Measurements from ENCODE around the gene RAPSN.

- TF ChIP-seq, protein P1, sequence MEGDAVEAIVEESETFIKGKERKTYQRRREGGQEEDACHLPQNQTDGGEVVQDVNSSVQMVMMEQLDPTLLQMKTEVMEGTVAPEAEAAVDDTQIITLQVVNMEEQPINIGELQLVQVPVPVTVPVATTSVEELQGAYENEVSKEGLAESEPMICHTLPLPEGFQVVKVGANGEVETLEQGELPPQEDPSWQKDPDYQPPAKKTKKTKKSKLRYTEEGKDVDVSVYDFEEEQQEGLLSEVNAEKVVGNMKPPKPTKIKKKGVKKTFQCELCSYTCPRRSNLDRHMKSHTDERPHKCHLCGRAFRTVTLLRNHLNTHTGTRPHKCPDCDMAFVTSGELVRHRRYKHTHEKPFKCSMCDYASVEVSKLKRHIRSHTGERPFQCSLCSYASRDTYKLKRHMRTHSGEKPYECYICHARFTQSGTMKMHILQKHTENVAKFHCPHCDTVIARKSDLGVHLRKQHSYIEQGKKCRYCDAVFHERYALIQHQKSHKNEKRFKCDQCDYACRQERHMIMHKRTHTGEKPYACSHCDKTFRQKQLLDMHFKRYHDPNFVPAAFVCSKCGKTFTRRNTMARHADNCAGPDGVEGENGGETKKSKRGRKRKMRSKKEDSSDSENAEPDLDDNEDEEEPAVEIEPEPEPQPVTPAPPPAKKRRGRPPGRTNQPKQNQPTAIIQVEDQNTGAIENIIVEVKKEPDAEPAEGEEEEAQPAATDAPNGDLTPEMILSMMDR (IDR thresholded peaks at IDR 0.05): no peak
- TF ChIP-seq EZH2phosphoT487 (IDR thresholded peaks at IDR 0.05): no peak
- no peak for TF ChIP-seq EZH2 (IDR thresholded peaks at IDR 0.05)
Measured at GRCh38 chr11:47468598-47469214, 19.8 kb upstream of the RAPSN start.

All from neural progenitor cell (in vitro differentiated cells).